Measurements from ENCODE around the gene GNA15. TPM values are rescaled to one million over a fixed set of nuclear protein-coding genes. Genes with fewer than 3 reads are reported as not detected.
"Not testable (repeated sequence)": the region's sequence is repeated elsewhere in the genome, so short reads cannot be mapped to it uniquely, and the experiment has no call there.

The GNA15 gene
- total RNA-seq, 2 donors from 2014 or later = 3.0 to 105 TPM

GRCh38 chr19:3187662-3188511 lies 52.1 kb downstream of the GNA15 start:
- H3K36me3 Mint-ChIP-seq = peaks cover 9 to 10% of the 10 kb centered on the region in 2 donors
- H3K27ac Mint-ChIP-seq = peak overlapping the region; percentile 87 to 91
- DNase-seq (ENCODE audit: low spot score in 2 of 2) = no peak
- no peak for ATAC-seq
- no peaks in the 10 kb centered on the region for H3K9me3 Mint-ChIP-seq

GRCh38 chr19:3188627-3189596 lies 53.1 kb downstream of the GNA15 start:
- Mint-ChIP-seq H3K36me3 (peaks cover 9 to 10% of the 10 kb centered on the region in 2 donors), H3K27ac (peak overlapping the region; percentile 87 to 91)
- ATAC-seq = no peak

GRCh38 chr19:3189702-3190469 lies 54.1 kb downstream of the GNA15 start:
- no peak for ATAC-seq

More at GRCh38 chr19:3188627-3189596, 53.1 kb downstream of the GNA15 start:
- no peak for DNase-seq (ENCODE audit: low spot score in 2 of 2)
- H3K9me3 Mint-ChIP-seq = no peaks in the 10 kb centered on the region

GRCh38 chr19:3190470-3190770 lies 54.6 kb downstream of the GNA15 start:
- Mint-ChIP-seq H3K9me3 (no peaks in the 10 kb centered on the region), H3K36me3 (peaks cover 9 to 10% of the 10 kb centered on the region in 2 donors), H3K27ac (no peak overlapping the region)
- ATAC-seq (no peak), DNase-seq (ENCODE audit: low spot score in 2 of 2) (no peak)

More at GRCh38 chr19:3189702-3190469, 54.1 kb downstream of the GNA15 start:
- Mint-ChIP-seq H3K36me3 (peaks cover 9 to 10% of the 10 kb centered on the region in 2 donors), H3K27ac (no peak overlapping the region), H3K9me3 (no peaks in the 10 kb centered on the region)
- DNase-seq (ENCODE audit: low spot score in 2 of 2) = no peak

- H3K27ac Mint-ChIP-seq = peak overlapping the region in 1 of 2 donors; percentile 81
- peaks cover 9 to 10% of the 10 kb centered on the region in 2 donors for H3K36me3 Mint-ChIP-seq
- no peaks in the 10 kb centered on the region for H3K9me3 Mint-ChIP-seq
- ATAC-seq (no peak), DNase-seq (ENCODE audit: low spot score in 2 of 2) (no peak)
Observed at GRCh38 chr19:3190921-3191805, 55.3 kb downstream of the GNA15 start.

- peak overlapping the region in 1 of 2 donors; percentile 55 for H3K27ac Mint-ChIP-seq
- not testable (repeated sequence) for H3K36me3 Mint-ChIP-seq
Observed at GRCh38 chr19:3191806-3192104, 55.9 kb downstream of the GNA15 start.

GRCh38 chr19:3192228-3192635 lies 56.4 kb downstream of the GNA15 start:
- Mint-ChIP-seq H3K9me3 (no peaks in the 10 kb centered on the region), H3K36me3 (peaks cover under 1 to 2% of the 10 kb centered on the region in 2 donors), H3K27ac (no peak overlapping the region)
- no peak for DNase-seq (ENCODE audit: low spot score in 2 of 2)
- no peak for ATAC-seq

More at GRCh38 chr19:3191806-3192104, 55.9 kb downstream of the GNA15 start:
- DNase-seq (ENCODE audit: low spot score in 2 of 2); H3K9me3 Mint-ChIP-seq; ATAC-seq: not testable (repeated sequence)

GRCh38 chr19:3192684-3193083 lies 56.9 kb downstream of the GNA15 start:
- Mint-ChIP-seq H3K27ac (no peak overlapping the region), H3K36me3 (no peaks in the 10 kb centered on the region), H3K9me3 (no peaks in the 10 kb centered on the region)
- DNase-seq (ENCODE audit: low spot score in 2 of 2) (no peak), ATAC-seq (no peak)

GRCh38 chr19:3193256-3194105 lies 57.6 kb downstream of the GNA15 start:
- no peaks in the 10 kb centered on the region for H3K36me3 Mint-ChIP-seq
- H3K27ac Mint-ChIP-seq = peak overlapping the region; percentile 27 to 82
- no peaks in the 10 kb centered on the region for H3K9me3 Mint-ChIP-seq
- ATAC-seq (no peak), DNase-seq (ENCODE audit: low spot score in 2 of 2) (no peak)

GRCh38 chr19:3194106-3195087 lies 58.6 kb downstream of the GNA15 start:
- DNase-seq (ENCODE audit: low spot score in 2 of 2) (no peak), ATAC-seq (no peak)
- H3K9me3 Mint-ChIP-seq = no peaks in the 10 kb centered on the region
- no peaks in the 10 kb centered on the region for H3K36me3 Mint-ChIP-seq
- H3K27ac Mint-ChIP-seq = peak overlapping the region in 1 of 2 donors; percentile 27

- no peak overlapping the region for H3K27ac Mint-ChIP-seq
- H3K36me3 Mint-ChIP-seq = no peaks in the 10 kb centered on the region
- ATAC-seq (no peak), DNase-seq (ENCODE audit: low spot score in 2 of 2) (no peak)
- H3K9me3 Mint-ChIP-seq = no peaks in the 10 kb centered on the region
Observed at GRCh38 chr19:3196064-3196932, 60.5 kb downstream of the GNA15 start.

- H3K9me3 Mint-ChIP-seq = no peaks in the 10 kb centered on the region
- no peaks in the 10 kb centered on the region for H3K36me3 Mint-ChIP-seq
- DNase-seq (ENCODE audit: low spot score in 2 of 2) (no peak), ATAC-seq (no peak)
- H3K27ac Mint-ChIP-seq = no peak overlapping the region
Observed at GRCh38 chr19:3196933-3197205, 61.0 kb downstream of the GNA15 start.

GRCh38 chr19:3198901-3199700 lies 63.3 kb downstream of the GNA15 start:
- Mint-ChIP-seq H3K27ac (no peak overlapping the region), H3K9me3 (no peaks in the 10 kb centered on the region), H3K36me3 (no peaks in the 10 kb centered on the region)
- ATAC-seq = no peak
- no peak for DNase-seq (ENCODE audit: low spot score in 2 of 2)
